DMS 273 treated with DMSO at 0.1 percent for 48 hours (cell line): ENCODE results near the gene AFM.

Source experiments
- DNase-seq: peaks from one replicate; lab custom pipeline; 2025; lab: John Stamatoyannopoulos, UW

The AFM gene

GRCh38 chr4:73451404-73451803, 30.1 kb upstream of the AFM start:
- no peak for DNase-seq

DNA sequence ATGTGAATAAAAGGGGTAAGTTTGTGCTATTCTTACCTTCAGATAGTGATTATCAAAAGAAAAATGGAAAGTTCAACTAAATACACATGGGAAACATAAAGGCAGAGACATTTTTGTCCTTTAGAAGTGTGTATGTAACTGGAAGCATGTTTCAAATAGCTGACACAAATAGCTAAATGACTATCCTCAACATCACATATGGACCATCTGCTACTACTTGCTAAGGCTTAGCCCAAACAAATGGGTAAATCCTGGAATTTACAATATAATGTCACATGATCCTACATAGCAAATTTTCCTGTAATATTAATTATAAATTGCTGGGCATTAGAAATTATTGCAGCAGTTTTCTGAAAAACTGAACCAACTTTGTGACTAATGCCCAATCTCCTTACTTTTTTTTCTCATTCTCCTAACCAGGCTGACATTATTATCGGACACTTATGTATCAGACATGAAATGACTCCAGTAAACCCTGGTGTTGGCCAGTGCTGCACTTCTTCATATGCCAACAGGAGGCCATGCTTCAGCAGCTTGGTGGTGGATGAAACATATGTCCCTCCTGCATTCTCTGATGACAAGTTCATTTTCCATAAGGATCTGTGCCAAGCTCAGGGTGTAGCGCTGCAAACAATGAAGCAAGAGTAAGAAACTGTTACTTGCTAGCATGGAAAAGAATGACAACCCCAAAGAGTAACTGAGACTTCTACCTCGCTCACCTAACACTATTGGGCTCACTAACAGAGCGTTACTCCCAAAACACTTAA, 29.4 kb upstream of the AFM start:
- DNase-seq, result no peak

DNA sequence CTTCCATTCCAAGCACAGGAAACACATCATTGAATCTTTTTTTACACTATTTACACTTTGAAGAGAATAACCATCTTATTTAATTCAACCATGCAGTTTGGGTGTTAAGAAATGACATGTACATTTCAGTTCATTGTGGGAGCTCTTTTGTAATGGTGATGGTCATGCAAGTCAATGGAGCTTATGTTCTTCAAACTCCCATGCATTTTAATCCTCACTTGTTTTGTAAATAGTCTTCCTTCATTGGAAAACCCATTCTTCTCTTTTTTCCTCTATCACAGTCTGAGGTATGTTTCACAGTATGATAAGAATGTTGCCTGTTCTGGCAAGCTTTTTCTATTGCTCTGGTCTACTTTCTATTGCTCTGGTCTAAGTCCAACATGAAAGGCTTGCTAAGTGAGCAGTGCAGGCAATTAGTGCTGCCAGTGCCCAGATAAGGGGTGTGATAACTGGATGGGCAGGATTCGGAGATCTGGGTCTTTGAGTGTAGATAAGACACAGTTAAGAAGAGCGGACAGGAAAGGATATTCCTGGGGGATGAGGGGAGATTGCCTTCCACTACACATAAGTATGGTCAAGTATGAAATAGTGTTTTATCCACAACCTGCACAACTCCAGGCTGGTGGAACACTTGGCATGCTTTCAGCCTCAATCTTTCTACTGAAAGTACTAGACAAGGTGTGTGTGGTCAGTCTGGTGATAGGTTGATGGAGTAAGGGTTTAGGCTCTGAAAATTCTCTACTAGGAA, 28.4 kb upstream of the AFM start:
- no peak for DNase-seq

GRCh38 chr4:73453701-73454005, 27.9 kb upstream of the AFM start:
- no peak for DNase-seq

DNA sequence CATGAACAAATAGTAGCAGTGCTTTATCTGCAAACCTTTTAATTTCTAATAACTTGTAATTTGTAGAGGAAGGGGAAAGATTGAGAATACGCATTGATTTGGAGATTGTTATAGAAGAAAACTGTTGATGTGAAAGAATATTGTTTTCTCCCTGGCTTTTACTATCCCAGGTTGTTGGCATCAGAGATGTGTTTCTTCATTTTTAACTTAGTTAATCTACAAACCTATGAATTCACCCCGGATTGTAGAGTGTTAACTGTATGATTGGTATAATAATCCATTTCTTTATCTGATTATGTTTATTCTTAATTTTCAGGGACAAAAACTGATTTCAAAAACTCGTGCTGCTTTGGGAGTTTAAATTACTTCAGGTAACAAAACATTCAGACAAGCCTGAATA, 26.6 kb upstream of the AFM start:
- DNase-seq, result no peak

- no peak for DNase-seq
These were observed 25.1 kb upstream of the AFM start for GRCh38 chr4:73456177-73457022.

DNA sequence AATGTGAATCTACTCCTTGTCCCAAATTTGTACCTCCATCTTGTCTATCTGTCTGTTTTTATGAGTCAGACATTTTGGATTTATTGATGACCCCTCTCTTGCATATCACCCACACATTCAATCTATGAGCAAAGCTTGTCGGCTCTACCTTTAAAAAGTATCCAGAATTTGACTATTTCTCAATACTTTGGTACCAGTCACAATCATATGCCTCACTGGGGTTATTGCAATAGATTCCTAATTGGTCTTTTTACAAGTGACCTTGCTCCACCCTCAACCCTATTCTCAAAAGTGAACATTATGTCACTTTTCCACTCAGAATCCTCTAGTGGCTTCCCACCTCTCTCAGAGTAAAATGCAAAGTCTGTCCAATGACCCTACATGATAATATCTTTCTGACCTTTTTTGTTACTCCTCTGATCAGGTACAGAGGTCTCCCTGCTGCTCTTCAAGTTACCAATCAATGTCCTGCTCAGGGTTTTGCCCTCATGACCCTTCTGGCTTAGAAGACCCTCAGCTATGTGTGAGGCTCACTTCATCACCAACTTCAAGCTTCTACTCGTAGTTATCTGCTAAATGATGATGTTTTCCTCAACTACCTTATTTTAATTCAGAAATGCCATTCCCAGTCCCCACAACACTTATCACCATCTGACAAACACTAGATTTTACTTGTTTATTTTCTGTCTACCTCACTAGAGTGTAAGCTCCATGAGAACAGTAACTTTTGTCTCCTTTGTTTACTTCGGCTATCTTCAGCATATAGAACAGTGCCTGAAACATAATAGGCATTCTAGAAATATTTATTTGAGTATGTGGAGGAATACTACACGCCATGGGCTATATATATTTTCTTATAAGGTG, 23.1 kb upstream of the AFM start:
- no peak for DNase-seq

DNA sequence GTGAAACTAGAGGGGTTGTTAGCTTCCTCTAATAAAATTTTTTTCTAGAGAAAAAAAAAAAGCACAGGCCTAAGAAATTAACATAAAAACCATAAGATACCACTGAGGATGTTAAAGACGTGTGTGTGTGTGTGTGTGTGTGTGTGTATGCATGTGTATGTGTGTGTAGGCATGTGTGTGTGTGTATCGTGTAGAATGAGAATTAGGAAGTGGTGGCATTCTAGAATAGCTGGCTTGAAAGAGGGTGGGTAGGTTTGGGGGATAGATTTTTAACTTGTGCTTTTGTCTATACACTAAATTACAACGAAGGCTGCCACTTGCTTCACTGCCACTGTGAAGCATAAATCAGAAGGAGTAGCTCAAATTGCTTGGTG, 22.5 kb upstream of the AFM start:
- no peak for DNase-seq

GRCh38 chr4:73460913-73461522, 20.5 kb upstream of the AFM start:
- no peak for DNase-seq

DNA sequence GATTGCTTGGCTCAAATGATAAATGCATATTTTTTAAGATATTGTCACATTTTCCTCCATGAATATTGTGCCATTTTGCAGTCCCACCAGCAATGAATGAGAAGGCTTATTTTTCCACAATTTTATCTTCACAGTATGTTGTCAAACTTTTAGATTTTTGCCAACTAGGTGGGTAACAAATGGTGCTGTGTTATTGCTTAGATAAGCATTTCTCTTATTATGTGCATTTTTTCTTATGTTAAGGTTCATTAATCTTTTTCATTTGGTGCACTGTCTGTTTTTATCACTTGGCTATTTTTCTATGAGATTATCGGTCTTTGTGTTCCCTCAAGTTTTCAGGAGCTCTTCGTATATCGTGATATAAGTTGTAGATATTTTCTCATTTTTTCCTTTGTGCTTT, 13.4 kb upstream of the AFM start:
- no peak for DNase-seq

DNA sequence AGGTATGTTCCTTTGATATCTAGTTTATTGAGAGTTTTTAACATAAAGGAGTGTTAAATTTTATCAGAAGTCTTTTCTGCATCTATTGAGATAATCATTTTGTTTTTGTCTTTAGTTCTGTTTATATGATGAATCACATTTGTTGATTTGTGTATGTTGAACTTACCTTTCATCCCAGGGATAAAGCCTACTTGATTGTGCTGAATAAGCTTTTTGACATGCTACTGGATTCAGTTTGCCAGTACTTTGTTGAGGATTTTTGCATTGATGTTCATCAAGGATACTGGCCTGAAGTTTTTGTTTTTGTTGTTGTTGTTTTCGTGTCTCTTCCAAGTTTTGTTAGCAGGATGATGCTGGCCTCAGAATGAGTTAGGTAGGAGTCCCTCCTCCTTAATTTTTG, 10.8 kb upstream of the AFM start:
- DNase-seq, result no peak

DNA sequence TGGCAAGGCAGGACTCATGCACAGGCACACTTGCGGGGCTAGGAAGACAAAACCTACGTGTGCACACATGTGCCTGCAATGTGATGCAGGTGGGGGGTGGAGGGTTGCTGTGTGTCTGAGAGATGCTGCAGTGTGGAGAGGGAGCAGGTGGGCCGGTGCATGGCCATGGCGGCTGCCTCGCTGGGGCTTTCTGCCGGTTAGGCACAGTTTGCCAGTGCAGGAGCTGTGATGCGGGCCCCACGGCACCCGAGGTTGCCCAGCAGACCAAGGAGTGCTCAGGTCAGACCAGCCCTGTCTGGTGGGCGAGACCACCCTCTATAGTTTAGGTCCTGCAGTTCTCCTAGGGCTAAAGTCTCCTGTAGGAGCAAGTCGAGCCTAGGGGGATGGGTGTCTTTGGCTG, 4.4 kb upstream of the AFM start:
- no peak for DNase-seq

- DNase-seq, result no peak
These were observed 2.2 kb upstream of the AFM start for GRCh38 chr4:73479323-73479722.

DNA sequence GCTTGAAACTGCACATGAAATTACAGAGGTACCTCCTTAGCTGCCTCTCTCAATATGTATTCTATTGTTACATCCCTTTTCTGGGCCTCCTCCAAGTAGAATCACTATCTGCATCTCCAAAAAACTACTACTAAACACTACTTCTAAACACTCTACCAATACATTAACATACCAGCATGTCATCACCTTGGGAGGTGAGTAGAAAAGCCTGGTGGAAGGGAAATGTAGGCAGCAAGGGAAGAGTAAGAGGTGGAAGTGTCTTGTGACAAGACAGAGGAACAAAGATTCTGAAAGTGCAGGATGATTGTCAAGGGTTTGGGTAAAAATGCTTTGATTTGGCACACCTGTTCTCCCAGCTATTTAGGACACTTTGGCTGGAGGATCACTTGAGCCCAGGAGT, 3.5 kb downstream of the AFM start:
- DNase-seq, result no peak

GRCh38 chr4:73485596-73485995, 4.1 kb downstream of the AFM start:
- DNase-seq, result no peak

DNA sequence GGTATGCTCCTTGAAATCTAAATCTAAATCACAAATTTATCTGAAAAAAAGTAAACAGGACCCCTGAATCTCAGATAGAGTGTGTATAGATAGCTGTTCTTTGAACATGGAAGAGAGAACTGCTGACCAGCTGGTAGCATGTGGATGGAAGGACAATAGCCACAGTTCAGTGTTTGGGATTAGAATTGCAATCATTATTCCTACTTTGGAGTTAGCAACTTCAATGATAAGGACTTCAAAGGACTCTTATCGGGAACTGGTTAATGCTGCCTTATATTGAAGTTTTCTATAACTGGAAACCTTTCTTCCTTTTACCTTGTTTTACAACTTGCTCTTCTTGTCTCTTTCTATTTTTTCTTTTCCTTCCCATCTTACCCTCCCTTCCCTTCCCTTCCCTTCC, 5.0 kb downstream of the AFM start:
- DNase-seq, result no peak

- DNase-seq, result no peak
These were observed 5.7 kb downstream of the AFM start for GRCh38 chr4:73487233-73487632.

DNA sequence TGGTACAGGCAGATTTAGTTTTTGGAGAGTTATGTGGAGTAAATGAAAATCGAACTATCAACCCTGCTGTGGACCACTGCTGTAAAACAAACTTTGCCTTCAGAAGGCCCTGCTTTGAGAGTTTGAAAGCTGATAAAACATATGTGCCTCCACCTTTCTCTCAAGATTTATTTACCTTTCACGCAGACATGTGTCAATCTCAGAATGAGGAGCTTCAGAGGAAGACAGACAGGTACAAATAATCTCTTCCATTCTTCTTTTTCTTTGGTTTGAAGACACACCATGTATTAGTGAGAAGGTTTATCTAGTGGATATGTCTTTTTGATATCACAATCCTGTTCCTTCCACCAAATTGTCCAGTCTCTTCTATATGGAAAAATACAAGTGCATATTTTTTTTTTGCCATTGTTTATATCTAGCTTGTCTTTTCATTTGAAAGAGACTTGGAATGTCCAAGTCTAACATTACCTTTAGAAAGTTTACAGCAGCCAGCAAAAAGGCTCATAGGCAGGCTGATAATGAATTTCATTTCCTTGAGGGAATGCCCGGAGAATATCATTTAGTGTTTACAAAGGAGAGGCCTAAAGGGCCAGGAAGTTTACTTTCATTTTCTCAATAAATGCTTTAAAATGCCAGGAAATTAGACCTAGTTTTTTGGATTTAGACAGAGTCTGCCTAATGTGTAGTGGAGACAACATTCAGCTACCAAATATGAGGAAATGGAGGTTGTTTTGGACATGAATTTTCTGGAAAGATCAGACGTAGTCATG, 18.6 kb downstream of the AFM start:
- DNase-seq, result no peak

DNA sequence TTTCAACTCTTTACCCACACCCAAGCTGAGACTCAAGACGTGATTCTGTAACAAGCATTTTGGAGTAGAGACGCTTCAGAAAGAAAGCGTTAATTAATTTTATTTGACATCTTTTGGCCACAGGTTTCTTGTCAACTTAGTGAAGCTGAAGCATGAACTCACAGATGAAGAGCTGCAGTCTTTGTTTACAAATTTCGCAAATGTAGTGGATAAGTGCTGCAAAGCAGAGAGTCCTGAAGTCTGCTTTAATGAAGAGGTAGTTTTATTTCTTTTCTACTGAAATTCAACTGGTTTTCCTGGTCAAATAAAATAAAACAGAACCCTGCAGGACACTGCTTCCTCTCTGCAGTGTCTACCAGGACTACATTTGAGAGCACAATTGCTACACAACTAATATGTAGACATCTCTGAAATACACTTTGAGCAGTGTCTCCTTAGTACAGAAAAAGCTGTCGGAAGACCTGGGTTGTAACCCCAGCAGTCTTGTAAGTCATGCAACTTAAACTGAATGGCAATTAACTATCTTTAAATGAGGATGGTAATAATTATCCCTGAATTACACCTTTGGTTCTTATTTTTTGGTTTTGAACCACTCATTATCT, 20.2 kb downstream of the AFM start:
- DNase-seq, result no peak

GRCh38 chr4:73505567-73505966, 24.0 kb downstream of the AFM start:
- DNase-seq, result no peak

DNA sequence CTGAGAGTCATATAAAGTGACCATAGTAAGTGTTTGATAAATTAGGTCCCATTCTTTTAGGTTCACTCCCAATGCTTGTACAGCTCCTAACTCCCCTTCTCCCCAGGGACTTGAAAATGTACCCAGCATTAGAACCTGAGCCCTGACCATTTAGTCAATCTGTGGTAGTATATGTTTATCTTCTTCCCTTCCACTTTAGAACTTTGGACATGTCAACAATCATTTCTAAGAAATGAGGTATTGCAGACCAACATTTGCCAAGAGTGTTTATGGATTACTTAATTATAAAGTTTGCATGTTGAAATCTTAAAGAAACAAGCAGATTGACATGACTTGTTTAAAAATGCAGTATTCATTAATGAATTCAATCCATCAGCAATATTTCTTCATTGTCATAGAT, 26.0 kb downstream of the AFM start:
- no peak for DNase-seq
